ENCODE measurements around the gene PPP1R1C. TPM values are rescaled to one million over a fixed set of nuclear protein-coding genes. Genes with fewer than 3 reads are reported as not detected.

PPP1R1C gene
- total RNA-seq, 1 donor from 2014 or later, result 5.5 TPM

- Mint-ChIP-seq H3K4me3 (no peak overlapping the region), H3K36me3 (no peaks in the 10 kb centered on the region), H3K9me3 (no peaks in the 10 kb centered on the region), H3K27me3 (ENCODE audit: insufficient read depth, low read depth) (no peaks in the 10 kb centered on the region), H3K27ac (no peak overlapping the region), H3K4me1 (peaks cover 11% of the 10 kb centered on the region)
- Histone ChIP-seq H4K20me1 (ENCODE audit: low read depth) (no peaks in the 10 kb centered on the region), H3K9me3 (ENCODE audit: low read depth) (no peaks in the 10 kb centered on the region), H3K27ac (no peak overlapping the region), H3K9ac (no peak overlapping the region), H3K79me2 (ENCODE audit: low read depth) (no peaks in the 10 kb centered on the region), H3K4me3 (no peak overlapping the region), H3K27me3 (no peaks in the 10 kb centered on the region), H3K4me1 (peaks cover 9% of the 10 kb centered on the region), H2AFZ (replicated peaks) (no peak overlapping the region), H3K4me2 (no peak overlapping the region), H3F3A (ENCODE audit: low read depth) (no peaks in the 10 kb centered on the region), H3K36me3 (no peaks in the 10 kb centered on the region)
- TF ChIP-seq EZH2 (IDR thresholded peaks at IDR 0.05) (no peak), CTCF (IDR thresholded peaks at IDR 0.05) (no peak), EZH2phosphoT487 (IDR thresholded peaks at IDR 0.05) (no peak)
- DNase-seq (ENCODE audit: low spot score), result no peak
Observed at GRCh38 chr2:182090486-182090885, 104.8 kb downstream of the PPP1R1C start.

GRCh38 chr2:182097571-182098164 is 112.0 kb downstream of the PPP1R1C start:
- no peak overlapping the region for H2AFZ ChIP-seq (replicated peaks)
- no peak for DNase-seq (ENCODE audit: low spot score)

GRCh38 chr2:182098648-182099047 is 113.0 kb downstream of the PPP1R1C start:
- Histone ChIP-seq H3K27ac (no peak overlapping the region), H3K27me3 (no peaks in the 10 kb centered on the region), H3K9ac (no peak overlapping the region), H3K4me3 (no peak overlapping the region), H4K20me1 (ENCODE audit: low read depth) (no peaks in the 10 kb centered on the region), H3K79me2 (ENCODE audit: low read depth) (no peaks in the 10 kb centered on the region), H3K4me1 (peaks cover 21% of the 10 kb centered on the region), H3K9me3 (ENCODE audit: low read depth) (no peaks in the 10 kb centered on the region), H3K36me3 (no peaks in the 10 kb centered on the region), H3K4me2 (no peak overlapping the region), H3F3A (ENCODE audit: low read depth) (peaks cover 7% of the 10 kb centered on the region), H2AFZ (replicated peaks) (no peak overlapping the region)
- TF ChIP-seq EZH2 (IDR thresholded peaks at IDR 0.05) (no peak), EZH2phosphoT487 (IDR thresholded peaks at IDR 0.05) (no peak), CTCF (IDR thresholded peaks at IDR 0.05) (no peak)
- no peak for DNase-seq (ENCODE audit: low spot score)
- Mint-ChIP-seq H3K27me3 (ENCODE audit: insufficient read depth, low read depth) (peaks cover 3% of the 10 kb centered on the region), H3K36me3 (no peaks in the 10 kb centered on the region), H3K4me3 (no peak overlapping the region), H3K9me3 (no peaks in the 10 kb centered on the region), H3K4me1 (peaks cover 8% of the 10 kb centered on the region), H3K27ac (no peak overlapping the region)

More at GRCh38 chr2:182097571-182098164, 112.0 kb downstream of the PPP1R1C start:
- H3K27me3 ChIP-seq, result no peaks in the 10 kb centered on the region
- no peaks in the 10 kb centered on the region for H4K20me1 ChIP-seq (ENCODE audit: low read depth)
- Mint-ChIP-seq H3K4me1 (peaks cover 3% of the 10 kb centered on the region), H3K36me3 (no peaks in the 10 kb centered on the region), H3K27me3 (ENCODE audit: insufficient read depth, low read depth) (no peaks in the 10 kb centered on the region), H3K27ac (no peak overlapping the region), H3K9me3 (no peaks in the 10 kb centered on the region), H3K4me3 (no peak overlapping the region)
- H3K4me3 ChIP-seq, result no peak overlapping the region
- H3K4me2 ChIP-seq, result no peak overlapping the region
- no peaks in the 10 kb centered on the region for H3K79me2 ChIP-seq (ENCODE audit: low read depth)
- no peaks in the 10 kb centered on the region for H3K9me3 ChIP-seq (ENCODE audit: low read depth)
- TF ChIP-seq EZH2 (IDR thresholded peaks at IDR 0.05) (no peak), CTCF (IDR thresholded peaks at IDR 0.05) (no peak), EZH2phosphoT487 (IDR thresholded peaks at IDR 0.05) (no peak)
- no peaks in the 10 kb centered on the region for H3F3A ChIP-seq (ENCODE audit: low read depth)
- H3K27ac ChIP-seq, result no peak overlapping the region
- no peaks in the 10 kb centered on the region for H3K36me3 ChIP-seq
- H3K4me1 ChIP-seq, result peaks cover 14% of the 10 kb centered on the region
- H3K9ac ChIP-seq, result no peak overlapping the region
